Left renal cortex interstitium (tissue), 4 donors: ENCODE results near the gene STK10. TPM values are rescaled to one million over a fixed set of nuclear protein-coding genes. Genes with fewer than 3 reads are reported as not detected.

Experiments used
- DNase-seq, 4 donors: peaks; one replicate each; pipeline ENCODE4 v3.0.0-alpha.2; 2013; ENCODE audit warnings: low read depth in 4 of 4, low spot score in 2 of 4, missing footprints in 1 of 4
- polyA plus RNA-seq, 4 donors: library from polyadenylated mRNA; unstranded; fragments of 120-200 nt; gene quantifications; one replicate each; pipeline ENCODE4 v1.2.1, GENCODE V29; 2013; ENCODE audit not compliant: insufficient read length in 4 of 4

Gene STK10
- polyA plus RNA-seq, 4 donors, result 12.9 to 22.2 (median 17.4) TPM

DNA sequence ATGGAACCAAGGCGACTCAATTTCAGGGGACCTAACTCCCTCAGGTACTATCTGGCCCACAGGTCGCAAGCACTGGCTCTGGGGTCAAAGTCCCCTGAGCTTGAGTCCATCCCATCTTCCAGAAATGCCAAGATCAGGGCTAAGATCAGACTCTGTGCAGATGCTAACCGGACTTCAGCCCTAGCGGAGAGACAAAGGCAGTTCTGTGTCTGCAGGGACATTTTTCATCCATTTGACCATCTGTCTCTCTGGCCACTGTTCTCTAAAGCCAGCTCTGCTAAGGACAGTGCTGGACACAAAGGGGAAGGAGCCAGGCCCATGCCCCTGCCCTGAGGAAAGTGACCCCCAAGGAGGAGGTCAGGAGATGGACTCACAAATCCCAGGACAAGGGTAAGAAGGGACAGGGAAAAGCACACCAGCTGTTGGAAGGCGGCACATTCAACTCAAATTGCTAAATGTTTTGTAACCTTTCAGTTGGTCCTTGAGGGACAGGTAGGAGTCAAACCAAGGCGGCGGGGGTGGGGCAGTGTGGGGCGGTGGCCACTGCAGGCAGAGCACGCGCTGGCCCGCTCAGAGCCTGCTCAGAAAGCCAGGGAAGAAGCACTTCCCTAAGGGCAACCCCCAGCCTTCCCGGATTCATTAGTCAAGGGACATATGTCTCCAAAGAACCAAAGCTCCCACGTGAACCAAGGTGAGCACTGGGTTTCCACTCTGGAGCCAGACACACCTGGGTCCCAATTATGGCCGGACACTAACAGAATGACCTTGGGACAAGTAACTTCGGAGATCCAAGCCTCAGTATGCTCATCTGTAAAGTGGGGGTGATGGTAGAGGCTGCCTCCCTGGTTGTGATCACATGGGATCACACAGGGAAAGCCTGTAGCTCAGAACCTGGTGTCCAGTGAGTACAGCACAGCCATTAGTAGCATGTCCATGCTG is 42.8 kb downstream of the STK10 start:
- no peak for DNase-seq

DNA sequence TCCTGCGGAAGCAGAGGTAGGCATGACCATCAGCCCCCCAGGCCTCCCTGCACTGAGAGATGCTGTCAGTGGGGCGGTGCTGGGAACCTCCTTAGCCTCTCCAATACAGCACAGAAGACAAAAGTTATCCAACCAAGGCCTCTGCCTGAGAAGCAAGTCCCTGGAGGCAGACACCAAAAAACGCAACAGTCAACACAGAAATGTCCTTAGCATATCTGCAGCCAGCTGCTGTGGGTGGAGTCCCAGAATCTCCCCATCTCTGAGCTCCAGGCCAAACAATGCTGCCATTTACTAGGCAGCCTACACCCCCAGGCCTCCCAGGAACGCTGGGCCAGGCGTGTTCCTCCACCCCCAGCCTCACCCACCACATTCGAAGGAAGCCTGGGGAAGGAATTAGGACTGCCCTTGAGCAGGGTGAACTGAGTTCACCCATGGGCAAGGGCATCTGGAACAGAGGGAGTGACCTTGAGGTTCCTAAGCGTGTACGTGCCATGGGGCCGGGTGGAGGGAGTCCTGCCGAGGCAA is 43.7 kb downstream of the STK10 start:
- no peak for DNase-seq

DNA sequence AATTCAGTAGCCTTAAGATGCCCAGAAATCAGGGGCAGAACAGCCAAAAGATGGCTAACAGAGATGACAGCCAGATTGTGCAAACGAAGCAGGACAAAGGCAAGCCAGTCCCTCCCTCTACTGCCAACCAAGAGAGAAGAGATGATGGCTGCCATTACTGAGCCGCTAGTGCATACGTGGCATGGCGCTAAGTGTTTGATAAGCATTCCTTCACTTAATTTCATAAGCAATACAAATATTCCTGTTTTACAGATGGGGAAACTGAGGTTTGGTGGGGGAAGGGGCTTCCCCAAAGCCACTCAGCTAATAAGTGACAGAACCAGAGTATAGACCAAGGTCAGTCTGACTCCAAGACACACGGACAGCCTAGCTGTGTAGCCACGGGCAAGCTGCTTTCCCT is 44.1 kb downstream of the STK10 start:
- DNase-seq, result no peak

DNA sequence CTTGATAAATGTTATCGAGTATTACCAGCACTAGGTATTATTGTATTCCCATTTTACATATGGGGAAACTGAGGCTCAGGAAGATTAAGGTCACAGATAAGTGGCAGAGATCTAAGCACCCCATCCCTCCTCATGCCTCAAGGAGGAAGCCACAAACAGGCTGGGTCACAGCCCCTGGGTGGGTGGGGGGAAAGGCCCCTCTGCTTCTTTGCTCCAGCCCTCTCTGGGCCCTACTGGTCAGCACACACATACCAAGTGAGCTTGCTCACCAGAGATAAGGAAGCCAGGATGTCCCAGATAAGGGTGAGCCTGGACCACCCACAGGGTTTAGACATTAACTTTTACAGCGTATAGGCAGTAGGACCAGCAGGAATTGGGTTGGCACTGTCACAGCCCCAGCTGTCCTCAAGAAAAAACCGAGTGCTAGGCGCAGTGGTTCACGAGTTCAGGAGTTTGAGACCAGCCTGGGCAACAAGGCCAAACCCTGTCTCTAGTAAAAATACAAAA is 45.3 kb downstream of the STK10 start:
- no peak for DNase-seq

DNA sequence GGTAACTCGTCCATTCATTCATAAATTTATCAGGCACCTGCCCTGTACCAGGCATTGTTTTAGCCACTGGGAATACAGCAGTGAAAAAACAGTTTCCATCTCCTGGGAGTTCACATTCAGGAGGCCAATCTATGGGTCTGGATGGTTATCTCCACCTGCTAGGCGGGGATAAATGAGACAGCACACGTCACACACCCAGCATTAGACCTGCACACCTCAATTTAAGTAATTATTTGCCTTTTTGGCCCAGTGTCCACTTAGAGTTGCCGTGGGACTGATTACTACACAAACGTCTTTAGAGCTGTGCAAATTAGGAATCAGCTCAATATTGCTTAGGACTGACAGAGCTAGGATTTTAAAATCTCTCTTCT is 46.1 kb downstream of the STK10 start:
- DNase-seq, result no peak

DNA sequence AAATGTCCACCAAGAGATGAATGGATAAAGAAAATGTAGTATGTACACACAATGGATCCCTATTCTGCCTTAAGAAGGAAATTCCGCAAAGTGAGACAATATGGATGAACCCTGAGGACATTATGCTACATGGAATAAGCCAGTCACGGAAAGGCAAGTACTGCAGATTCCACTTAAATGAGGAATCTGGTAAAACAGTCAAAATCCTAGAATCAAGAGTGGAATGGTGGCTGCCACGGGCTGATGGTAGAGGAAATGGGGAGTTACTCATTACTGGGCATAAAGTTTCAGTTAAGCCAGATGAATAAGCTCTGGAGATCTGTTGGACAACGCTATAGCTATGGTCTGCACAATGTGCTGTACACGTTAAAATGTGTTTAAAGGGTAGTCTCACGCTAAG is 47.2 kb downstream of the STK10 start:
- DNase-seq, result no peak

DNA sequence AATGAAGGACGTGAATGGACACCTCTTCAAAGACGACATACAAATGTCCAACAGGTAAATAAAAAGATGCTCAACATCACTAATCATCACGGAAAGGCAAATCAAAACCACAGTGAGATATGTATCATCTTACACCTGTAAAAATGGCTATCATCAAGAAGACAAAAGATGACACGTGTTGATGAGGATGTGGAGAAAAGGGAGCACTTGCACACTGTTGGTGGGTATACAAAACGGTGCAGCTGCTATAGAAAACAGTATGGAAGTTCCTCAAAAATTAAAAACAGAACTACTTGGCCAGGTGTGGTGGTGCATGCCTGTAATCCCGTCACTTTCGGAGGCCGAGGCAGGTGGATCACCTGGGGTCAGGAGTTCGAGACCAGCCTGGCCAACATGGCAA is 47.9 kb downstream of the STK10 start:
- no peak for DNase-seq

DNA sequence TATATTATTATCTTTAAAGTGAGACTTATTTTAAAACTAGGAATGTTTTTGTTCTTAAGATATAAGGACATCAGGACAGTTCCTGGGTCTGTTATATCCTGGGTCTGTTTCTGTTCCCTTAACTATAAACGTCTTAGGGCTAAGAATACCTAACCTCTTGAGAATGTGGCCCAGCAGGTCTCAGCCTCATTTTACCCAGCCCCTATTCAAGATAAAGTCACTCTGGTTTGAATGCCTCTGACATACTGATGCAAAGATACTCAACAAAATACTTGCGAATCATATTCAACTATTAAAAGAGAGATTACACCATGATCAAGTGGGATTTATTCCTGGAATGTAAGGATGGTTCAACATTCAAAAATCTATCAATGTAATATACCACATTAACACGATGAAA is 51.0 kb downstream of the STK10 start:
- DNase-seq, result no peak

DNA sequence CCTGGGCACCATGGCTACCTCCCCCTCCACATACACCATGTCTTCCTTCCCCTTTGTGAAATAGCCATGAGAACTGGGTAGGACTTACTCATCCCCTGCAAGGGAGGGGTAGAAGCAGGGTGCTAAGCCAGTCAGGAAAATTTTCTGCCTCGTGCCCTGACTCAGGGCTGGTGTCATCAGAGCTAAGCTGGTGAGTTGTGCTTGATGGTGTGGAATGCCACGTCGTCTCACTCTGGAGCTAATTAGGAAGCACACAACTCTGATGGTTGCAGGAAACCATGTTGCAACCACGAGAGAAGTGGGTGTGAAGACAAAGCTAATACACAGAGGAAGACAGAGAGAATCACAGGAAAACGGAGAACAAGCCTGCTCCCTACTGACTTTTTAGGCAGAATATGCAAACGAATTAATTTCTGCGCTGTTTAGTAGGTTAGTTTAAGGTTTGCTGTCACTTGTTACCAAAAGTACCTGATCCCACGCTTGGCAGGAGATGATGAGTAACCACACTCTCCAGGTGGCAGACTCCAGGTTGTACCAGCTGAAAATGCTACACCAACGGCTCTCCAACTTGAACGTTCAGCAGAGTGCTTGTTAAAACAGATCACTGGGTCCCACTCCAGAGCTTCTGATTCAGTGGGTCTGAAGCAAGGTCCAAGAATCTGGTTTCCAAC is 54.5 kb downstream of the STK10 start:
- DNase-seq, result no peak

DNA sequence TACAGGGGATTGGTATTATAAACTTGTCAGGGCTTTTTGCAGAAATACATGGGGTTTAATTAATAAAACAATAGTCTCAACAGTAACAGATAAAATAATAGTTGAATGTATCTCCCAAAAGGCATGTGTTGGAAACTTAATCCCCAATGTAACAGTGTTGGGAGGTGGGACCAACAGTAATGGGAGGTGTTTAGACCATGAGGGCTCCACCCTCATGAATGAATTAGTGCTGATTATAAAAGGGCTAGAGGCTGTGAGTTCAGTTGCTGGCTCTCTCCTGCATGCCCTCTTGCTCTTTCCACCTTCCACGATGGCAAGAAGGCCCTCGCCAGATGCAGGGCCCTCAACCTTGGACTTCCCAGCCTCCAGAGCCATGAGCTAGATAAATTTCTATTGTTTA is 56.3 kb downstream of the STK10 start:
- no peak for DNase-seq

DNA sequence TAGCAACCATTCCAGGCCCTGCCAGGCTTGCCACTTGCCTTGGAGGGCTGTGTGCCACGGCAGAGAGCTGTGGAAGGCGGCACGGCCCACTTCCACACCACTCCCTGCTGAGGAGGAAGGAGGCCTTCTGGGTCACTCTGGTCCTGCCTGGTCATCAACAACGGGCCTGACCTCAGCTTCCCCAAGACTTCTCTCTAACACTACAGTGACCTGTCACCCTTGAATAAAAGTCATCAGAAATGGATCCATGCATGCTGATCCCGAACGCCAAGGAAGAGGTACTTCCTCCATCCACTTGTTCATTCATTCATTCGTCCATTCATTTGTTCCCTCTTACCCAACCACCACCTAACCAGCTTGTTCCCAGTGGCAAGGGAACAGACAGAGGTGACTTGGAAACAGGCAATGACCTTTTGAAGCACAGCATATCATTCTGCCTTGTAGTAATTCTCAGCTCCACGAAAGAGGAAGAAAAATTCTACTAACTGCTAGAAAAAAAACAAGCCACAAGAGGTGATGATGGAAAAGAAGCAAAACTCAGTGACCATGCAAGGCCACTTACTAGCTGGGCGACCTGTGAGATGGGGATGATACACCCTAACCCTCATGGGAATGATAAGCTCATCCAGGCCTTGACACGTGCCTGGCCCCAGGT is 58.6 kb downstream of the STK10 start:
- no peak for DNase-seq

DNA sequence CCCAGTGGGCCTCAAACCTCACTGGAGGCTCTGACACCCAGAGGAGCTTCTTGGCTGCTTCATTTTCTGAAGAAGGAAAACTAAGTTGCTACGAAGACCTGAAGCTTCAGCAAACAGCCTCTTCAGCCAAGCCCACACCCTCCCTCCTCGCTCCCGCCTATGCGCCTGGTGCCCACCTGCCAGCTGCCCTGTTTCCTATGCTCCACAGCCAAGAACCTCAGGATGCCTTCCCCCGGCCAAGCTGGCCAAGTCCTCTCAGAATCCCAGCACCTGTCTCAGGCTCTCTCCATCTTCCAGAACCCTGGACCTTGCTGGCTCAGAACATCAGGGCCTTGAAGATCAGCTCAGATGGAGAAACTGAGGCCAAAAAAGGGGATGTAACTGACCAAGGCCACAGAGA is 60.4 kb downstream of the STK10 start:
- no peak for DNase-seq

DNA sequence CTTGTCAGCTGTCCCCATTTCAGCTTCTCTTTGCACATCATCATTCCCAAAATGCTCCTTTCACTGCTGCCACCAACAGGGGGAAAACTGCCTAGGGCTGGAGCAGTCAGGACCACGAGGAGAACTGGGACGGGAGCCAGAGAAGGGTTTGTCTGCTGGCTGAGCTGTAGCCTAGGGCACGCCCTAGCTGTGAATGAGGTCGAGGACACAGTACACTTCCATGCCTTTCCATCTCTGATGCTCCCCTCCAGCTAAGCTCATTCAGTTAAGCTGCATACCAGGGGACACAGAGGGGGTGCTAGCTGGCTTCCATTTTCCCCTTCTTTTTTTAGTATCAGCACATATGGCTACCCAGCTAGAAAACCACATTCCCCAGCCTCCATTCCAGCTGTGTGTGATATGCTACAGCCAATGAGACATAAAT is 64.7 kb downstream of the STK10 start:
- no peak for DNase-seq

DNA sequence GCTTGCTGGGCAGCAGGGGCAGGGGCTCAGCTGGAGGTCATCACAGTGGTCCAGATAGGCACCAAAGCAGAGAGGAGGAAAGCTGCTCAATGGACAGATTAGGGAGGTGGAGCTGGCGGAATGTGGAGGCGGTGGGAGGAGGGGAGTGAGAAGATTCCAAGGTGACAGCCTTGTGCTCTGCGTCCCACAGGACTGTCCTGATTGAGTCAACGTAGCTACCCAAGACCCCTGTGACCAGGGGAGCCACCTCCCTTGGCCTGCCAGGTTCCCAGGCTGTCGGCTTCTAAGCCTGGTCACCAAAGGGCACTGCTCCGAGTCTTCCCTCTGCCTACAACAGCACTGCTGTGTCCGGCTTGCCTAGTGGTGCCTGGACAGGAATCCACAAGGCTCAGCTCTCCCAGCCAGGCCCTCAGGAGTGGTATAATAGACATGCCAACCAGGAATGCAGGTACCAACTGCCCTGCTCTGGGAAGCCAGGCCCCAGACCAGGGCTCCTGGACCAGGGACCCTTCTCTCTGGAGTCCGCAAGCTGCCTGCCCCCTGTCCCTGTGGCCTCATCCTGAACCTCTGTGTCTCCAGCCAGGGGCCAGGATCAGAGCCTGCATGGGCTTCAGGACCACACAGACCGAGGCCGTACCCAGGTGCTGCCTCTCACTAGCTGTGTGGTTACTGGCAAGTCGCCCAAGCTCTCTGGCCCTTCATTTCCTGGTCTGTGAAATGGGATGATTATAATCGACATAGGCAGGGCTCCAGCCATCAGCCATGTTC is 67.9 kb downstream of the STK10 start:
- DNase-seq, result no peak

DNA sequence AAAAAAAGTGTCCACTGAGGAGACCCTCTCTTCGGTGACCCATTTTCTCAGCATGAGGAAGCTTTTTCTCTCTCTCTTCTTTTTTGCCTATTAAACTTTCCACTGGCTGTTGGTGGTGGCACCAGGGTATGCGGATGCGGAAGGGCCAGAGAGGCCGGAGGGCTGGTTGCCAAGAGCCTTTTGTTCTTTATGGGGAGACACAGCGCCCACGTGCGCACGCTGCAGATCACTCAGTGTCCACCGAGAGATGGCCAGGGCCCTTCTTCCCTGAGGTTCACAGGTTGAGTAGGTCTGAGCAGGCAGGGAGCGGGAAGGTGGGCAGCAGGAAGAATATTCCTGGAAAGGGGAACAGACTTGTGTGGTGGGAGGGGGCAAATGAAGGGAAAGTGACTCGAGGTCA is 69.1 kb downstream of the STK10 start:
- no peak for DNase-seq

DNA sequence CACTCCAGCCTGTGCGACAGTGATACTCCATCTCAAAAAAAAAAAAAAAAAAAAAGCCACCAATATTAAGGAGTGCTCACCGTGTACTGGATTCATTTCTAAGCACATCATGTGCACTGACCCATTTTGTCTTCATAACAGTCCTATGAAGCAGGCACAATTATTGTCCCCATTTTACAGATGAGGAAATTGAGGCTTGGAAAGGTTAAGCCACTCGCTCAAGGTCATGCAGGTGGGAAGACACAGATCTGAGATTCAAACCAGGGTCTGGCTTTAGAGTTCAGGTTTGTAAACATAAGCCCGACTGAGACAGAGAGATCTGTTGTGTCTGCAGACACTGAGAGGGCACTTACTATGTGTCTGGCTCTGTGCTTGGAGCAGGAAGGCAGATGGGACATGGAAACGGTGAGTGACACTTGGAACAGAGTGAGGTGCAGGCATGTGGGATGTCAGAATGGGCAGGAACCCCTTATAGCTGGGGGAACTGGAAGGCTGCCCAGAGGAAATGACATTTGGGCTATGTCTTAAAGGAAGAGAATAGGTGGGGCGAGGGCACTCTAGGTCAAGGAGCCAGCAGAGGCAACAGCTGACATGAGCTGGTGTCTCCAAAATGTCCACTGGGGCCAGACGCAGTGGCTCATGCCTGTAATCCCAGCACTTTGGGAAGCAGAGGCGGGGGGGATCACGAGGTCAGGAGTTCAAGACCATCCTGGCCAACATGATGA is 69.9 kb downstream of the STK10 start:
- no peak for DNase-seq

DNA sequence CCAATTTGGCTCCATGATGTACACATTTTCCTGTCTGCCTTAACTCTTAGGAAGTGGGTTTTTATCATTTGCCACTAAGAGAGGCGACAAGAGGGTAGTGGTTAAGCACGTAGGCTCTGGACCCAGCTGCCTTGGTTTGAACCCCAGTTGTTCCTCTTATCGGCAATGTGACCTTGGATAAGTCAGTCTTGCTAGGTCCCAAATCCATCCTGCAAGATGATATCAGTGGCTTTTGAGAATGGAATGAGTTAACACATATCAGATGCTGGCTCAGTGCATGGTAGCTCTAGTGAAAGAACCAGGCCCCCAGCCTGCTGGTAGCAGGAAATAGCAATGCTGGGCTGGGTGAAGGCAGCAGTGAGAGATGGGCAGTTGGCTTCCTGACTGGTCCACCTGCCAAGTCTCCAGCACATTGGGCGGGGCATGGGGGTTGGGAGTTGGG is 72.5 kb downstream of the STK10 start:
- no peak for DNase-seq

DNA sequence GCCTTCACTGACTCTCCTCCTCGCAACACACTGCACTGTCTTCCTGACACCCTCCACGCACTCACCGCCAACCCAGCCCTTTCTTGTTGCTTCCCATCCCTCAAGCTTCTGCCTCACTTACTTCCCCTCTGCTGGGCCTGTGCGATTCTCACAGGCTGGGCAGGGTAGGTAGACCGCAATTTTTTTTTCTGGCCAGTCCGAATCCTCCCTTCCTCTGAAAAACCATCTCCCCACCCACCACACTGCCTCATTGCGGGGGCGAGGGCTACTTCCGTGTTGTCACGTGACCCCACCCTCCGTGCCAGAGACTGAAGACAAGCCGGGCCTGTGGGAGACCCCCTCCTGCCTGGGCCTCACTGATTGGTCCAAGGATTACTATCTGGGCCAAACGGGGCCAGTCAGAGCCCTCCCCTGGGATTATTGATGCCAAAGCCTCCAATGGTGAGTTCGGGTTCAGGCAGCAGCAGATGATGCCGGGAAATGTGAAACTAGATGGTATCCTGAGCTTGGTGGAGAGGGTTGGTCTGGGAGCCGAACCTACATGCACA is 73.1 kb downstream of the STK10 start:
- DNase-seq, result no peak

DNA sequence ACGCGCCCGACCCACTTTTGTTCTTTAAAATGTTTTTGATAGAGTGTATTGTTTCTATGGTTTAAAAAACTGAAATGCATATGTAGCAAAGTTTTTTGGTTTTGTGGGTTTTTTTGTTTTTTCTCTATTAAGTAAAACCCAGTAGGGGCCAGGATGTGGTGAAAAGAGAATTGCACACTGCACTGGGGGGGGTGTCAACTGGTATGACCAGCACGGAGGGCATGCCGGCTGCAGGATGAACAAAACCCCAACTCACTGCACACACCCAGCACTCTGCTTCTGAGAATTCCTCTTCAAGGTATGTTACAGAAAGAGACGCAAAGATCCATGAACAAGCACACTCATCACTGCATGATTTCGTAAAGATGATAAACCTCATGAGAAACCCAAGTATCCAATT is 75.0 kb downstream of the STK10 start:
- no peak for DNase-seq
